Omental fat pad (tissue), 4 donors: ENCODE data around the gene CARD14. TPM values are rescaled to one million over a fixed set of nuclear protein-coding genes. Genes with fewer than 3 reads are reported as not detected.

Experiments
- ATAC-seq: fragments of 150-250 bp; one replicate; pipeline ENCODE4 v1.9.1; 2016; ENCODE audit warnings: mild to moderate bottlenecking, moderate library complexity; ENCODE audit not compliant: low FRiP score
- DNase-seq: peaks from one replicate; pipeline ENCODE4 v3.0.0-alpha.2; 2019; ENCODE audit warnings: low spot score
- total RNA-seq, 4 donors: library from RNA; depleted of rRNA; stranded (reverse); fragments of >200 nt; gene quantifications; one replicate each; pipeline ENCODE4 v1.1.0, GENCODE V29; 2016
- TF ChIP-seq, protein P1 (sequence below), 3 donors: fragments of 450-650 bp; IDR thresholded peaks; one replicate each; pipeline ENCODE4 v1.5.1; 2016 to 2017; ENCODE audit warnings: antibody characterized with exemption in 3 of 3, mild to moderate bottlenecking in 3 of 3, moderate library complexity in 2 of 3

CARD14 gene
- total RNA-seq, 4 donors from 2014 or later, result 0.37 to 0.63 TPM; not detected in 2

GRCh38 chr17:80141463-80142165 is 28.2 kb upstream of the CARD14 start:
- ATAC-seq (no peak), DNase-seq (no peak)
- TF ChIP-seq, protein P1, sequence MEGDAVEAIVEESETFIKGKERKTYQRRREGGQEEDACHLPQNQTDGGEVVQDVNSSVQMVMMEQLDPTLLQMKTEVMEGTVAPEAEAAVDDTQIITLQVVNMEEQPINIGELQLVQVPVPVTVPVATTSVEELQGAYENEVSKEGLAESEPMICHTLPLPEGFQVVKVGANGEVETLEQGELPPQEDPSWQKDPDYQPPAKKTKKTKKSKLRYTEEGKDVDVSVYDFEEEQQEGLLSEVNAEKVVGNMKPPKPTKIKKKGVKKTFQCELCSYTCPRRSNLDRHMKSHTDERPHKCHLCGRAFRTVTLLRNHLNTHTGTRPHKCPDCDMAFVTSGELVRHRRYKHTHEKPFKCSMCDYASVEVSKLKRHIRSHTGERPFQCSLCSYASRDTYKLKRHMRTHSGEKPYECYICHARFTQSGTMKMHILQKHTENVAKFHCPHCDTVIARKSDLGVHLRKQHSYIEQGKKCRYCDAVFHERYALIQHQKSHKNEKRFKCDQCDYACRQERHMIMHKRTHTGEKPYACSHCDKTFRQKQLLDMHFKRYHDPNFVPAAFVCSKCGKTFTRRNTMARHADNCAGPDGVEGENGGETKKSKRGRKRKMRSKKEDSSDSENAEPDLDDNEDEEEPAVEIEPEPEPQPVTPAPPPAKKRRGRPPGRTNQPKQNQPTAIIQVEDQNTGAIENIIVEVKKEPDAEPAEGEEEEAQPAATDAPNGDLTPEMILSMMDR (IDR thresholded peaks at IDR 0.05), result no peak

GRCh38 chr17:80142929-80143328 is 26.9 kb upstream of the CARD14 start:
- ATAC-seq, result no peak
- TF ChIP-seq, protein P1 (IDR thresholded peaks at IDR 0.05), result no peak
- DNase-seq, result no peak

- ATAC-seq, result no peak
- TF ChIP-seq, protein P1 (IDR thresholded peaks at IDR 0.05), result no peak
- no peak for DNase-seq
Observed at GRCh38 chr17:80145076-80146075, 24.5 kb upstream of the CARD14 start.

GRCh38 chr17:80146121-80147034 is 23.5 kb upstream of the CARD14 start:
- TF ChIP-seq, protein P1 (IDR thresholded peaks at IDR 0.05), result no peak
- DNase-seq (no peak), ATAC-seq (no peak)

- peak; percentile 95 for ATAC-seq
- TF ChIP-seq, protein P1 (IDR thresholded peaks at IDR 0.05), result no peak
- peak; percentile 95 for DNase-seq
Observed at GRCh38 chr17:80147035-80147822, 22.6 kb upstream of the CARD14 start, which contains the start of gene EIF4A3. Gene EIF4A3, minus strand, starts transcription at chr17:80147128. Its CDS starts 167 bp downstream, at chr17:80146961.

DNA sequence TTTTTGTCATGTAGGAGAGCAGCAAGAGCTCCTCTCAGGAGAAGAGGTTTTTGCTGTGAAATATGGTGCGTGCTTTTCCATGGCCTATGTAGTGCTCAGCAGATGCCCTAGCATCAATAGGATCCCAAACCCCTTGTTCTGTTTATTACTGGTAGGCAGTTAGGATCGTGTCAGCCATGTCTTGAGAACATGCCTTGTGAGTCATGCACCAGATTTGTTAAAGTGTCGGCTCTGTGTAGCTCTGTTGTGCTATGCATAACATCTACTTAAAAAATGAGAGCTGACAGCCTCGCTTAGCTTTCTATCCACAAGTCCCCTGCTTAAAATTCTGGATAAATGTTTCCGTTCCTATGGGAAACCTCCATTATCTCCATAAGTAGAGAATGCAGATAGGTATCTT is 18.5 kb upstream of the CARD14 start:
- DNase-seq, result no peak
- TF ChIP-seq, protein P1 (IDR thresholded peaks at IDR 0.05), result no peak

More for the DNA sequence above, 18.5 kb upstream of the CARD14 start:
- no peak for ATAC-seq
